Liver (tissue), 9 donors: Measurements from ENCODE around the gene DIDO1. TPM values are rescaled to one million over a fixed set of nuclear protein-coding genes. Genes with fewer than 3 reads are reported as not detected.

Experiments
- DNase-seq: peaks from one replicate; pipeline ENCODE4 v3.0.0-alpha.2; 2017; ENCODE audit warnings: low spot score
- H3K27ac ChIP-seq, 2 donors: one replicate each; pipeline ENCODE4 v1.7.0; 2013; ENCODE audit warnings: inconsistent platforms in 2 of 2, low read length in 2 of 2, control low read depth in 1 of 2, low read depth in 1 of 2, mild to moderate bottlenecking in 1 of 2
- H3K27me3 ChIP-seq, 4 donors: one replicate each; pipeline versions ENCODE4 v1.6.1 to v1.7.0; 2013; ENCODE audit warnings: low read length in 3 of 4, inconsistent platforms in 1 of 4, mild to moderate bottlenecking in 1 of 4, moderate library complexity in 1 of 4; ENCODE audit not compliant: control insufficient read depth in 4 of 4, insufficient read depth in 4 of 4
- H3K36me3 ChIP-seq, 4 donors: one replicate each; pipeline versions ENCODE4 v1.6.1 to v1.7.0; 2013; ENCODE audit warnings: low read length in 3 of 4, mild to moderate bottlenecking in 3 of 4, low read depth in 1 of 4, moderate library complexity in 1 of 4; ENCODE audit not compliant: control insufficient read depth in 4 of 4, insufficient read depth in 3 of 4
- H3K4me1 ChIP-seq, 4 donors: one replicate each; pipeline versions ENCODE4 v1.6.1 to v1.7.0; 2013; ENCODE audit warnings: low read length in 3 of 4, mild to moderate bottlenecking in 3 of 4, moderate library complexity in 1 of 4; ENCODE audit not compliant: control insufficient read depth in 4 of 4, insufficient read depth in 4 of 4
- H3K4me3 ChIP-seq, 3 donors: one replicate each; pipeline versions ENCODE4 v1.6.1 to v1.7.0; 2013; ENCODE audit warnings: low read length in 3 of 3, control low read depth in 1 of 3, low read depth in 1 of 3, mild to moderate bottlenecking in 1 of 3
- H3K9ac ChIP-seq, 2 donors: one replicate each; pipeline ENCODE4 v1.7.0; 2013; ENCODE audit warnings: low read length in 2 of 2, mild to moderate bottlenecking in 2 of 2, moderate library complexity in 2 of 2, control low read depth in 1 of 2, low read depth in 1 of 2
- H3K9me3 ChIP-seq, 4 donors: one replicate each; pipeline versions ENCODE4 v1.6.1 to v1.7.0; 2013; ENCODE audit warnings: low read length in 3 of 4; ENCODE audit not compliant: control insufficient read depth in 4 of 4
- EGR1 ChIP-seq, 2 donors: IDR thresholded peaks; 2 replicates each; pipeline ENCODE4 v1.6.1; 2016 to 2018; ENCODE audit warnings: antibody characterized with exemption in 2 of 2, low read depth in 2 of 2
- FOXA1 ChIP-seq: IDR thresholded peaks from 2 replicates; pipeline ENCODE4 v1.6.1; 2016; ENCODE audit warnings: antibody characterized with exemption
- FOXA2 ChIP-seq: IDR thresholded peaks from 2 replicates; pipeline ENCODE4 v1.6.1; 2016; ENCODE audit warnings: antibody characterized with exemption
- GABPA ChIP-seq, 2 donors: IDR thresholded peaks in 1 of 2; conservative IDR thresholded peaks in 1 of 2; 2 replicates each; pipeline ENCODE4 v1.6.1; 2016; ENCODE audit warnings: antibody characterized with exemption in 2 of 2, mild to moderate bottlenecking in 1 of 2, moderate library complexity in 1 of 2
- HNF4A ChIP-seq, 2 donors: conservative IDR thresholded peaks; 2 replicates each; pipeline ENCODE4 v1.6.1; 2016; ENCODE audit warnings: antibody characterized with exemption in 2 of 2, mild to moderate bottlenecking in 2 of 2
- HNF4G ChIP-seq: IDR thresholded peaks from 2 replicates; pipeline ENCODE4 v1.6.1; 2016; ENCODE audit warnings: antibody characterized with exemption
- JUND ChIP-seq, 2 donors: IDR thresholded peaks; 2 replicates each; pipeline ENCODE4 v1.6.1; 2016; ENCODE audit warnings: antibody characterized with exemption in 2 of 2
- MAX ChIP-seq: IDR thresholded peaks from 2 replicates; pipeline ENCODE4 v1.6.1; 2016; ENCODE audit warnings: antibody characterized with exemption
- NR2F2 ChIP-seq: IDR thresholded peaks from 2 replicates; pipeline ENCODE4 v1.6.1; 2016; ENCODE audit warnings: antibody characterized with exemption
- RAD21 ChIP-seq, 2 donors: IDR thresholded peaks; 2 replicates each; pipeline ENCODE4 v1.6.1; 2016; ENCODE audit warnings: antibody characterized with exemption in 2 of 2, mild to moderate bottlenecking in 2 of 2
- REST ChIP-seq: IDR thresholded peaks from 2 replicates; pipeline ENCODE4 v1.6.1; 2016; ENCODE audit warnings: antibody characterized with exemption, mild to moderate bottlenecking
- RXRA ChIP-seq, 2 donors: IDR thresholded peaks; 2 replicates each; pipeline ENCODE4 v1.6.1; 2017 to 2018; ENCODE audit warnings: antibody characterized with exemption in 2 of 2, mild to moderate bottlenecking in 1 of 2
- SP1 ChIP-seq: IDR thresholded peaks from 2 replicates; pipeline ENCODE4 v1.6.1; 2018; ENCODE audit warnings: antibody characterized with exemption, mild to moderate bottlenecking
- TAF1 ChIP-seq: conservative IDR thresholded peaks from 2 replicates; pipeline ENCODE4 v1.6.1; 2016; ENCODE audit warnings: antibody characterized with exemption, mild to moderate bottlenecking
- YY1 ChIP-seq: IDR thresholded peaks from 2 replicates; pipeline ENCODE4 v1.6.1; 2016; ENCODE audit warnings: antibody characterized with exemption, mild to moderate bottlenecking
- WGBS: extraction: QIAGEN DNeasy Blood & Tissue Kit; methylation state at CpG from one replicate; pipeline ENCODE4 v1.1.7; 2013; 5-methylcytosine and 5-hydroxymethylcytosine counted together
- polyA plus RNA-seq, 2 donors: library from polyadenylated mRNA; stranded (reverse) in 1 of 2; unstranded in 1 of 2; fragments of 200-250 nt in 1 of 2; fragments of >200 nt in 1 of 2; fragmentation: Nextera tagmentation in 1 of 2; extraction: Ambion mirVana in 1 of 2; gene quantifications; one replicate each; pipeline versions ENCODE4 v1.2.1 to v1.2.3, GENCODE V29; 2013 to 2015
- total RNA-seq, 2 donors: library from RNA; depleted of rRNA; stranded (reverse); fragments of >200 nt; gene quantifications; one replicate each; pipeline ENCODE4 v1.2.3, GENCODE V29; 2014
- TF ChIP-seq, protein P1 (sequence below): IDR thresholded peaks from 2 replicates; pipeline ENCODE4 v1.6.1; 2016; ENCODE audit warnings: antibody characterized with exemption
- TF ChIP-seq, protein P2 (sequence below): fragments of 150-350 bp; IDR thresholded peaks from 2 replicates; pipeline ENCODE4 v1.5.1; 2017; ENCODE audit warnings: improper control_type of control experiment, low read depth, low read length; ENCODE audit not compliant: missing input control
- TF ChIP-seq, protein P3 (sequence below): IDR thresholded peaks from 2 replicates; pipeline ENCODE4 v1.6.1; 2016; ENCODE audit warnings: antibody characterized with exemption
- donor health status: healthy.
- donor health status: healthy.
- donor health status: healthy.
- donor health status: healthy.
- donor health status: healthy.

The DIDO1 gene
- total and polyA plus RNA-seq, 4 donors, result 10.1 to 43.1 (median 17.4) TPM

DNA sequence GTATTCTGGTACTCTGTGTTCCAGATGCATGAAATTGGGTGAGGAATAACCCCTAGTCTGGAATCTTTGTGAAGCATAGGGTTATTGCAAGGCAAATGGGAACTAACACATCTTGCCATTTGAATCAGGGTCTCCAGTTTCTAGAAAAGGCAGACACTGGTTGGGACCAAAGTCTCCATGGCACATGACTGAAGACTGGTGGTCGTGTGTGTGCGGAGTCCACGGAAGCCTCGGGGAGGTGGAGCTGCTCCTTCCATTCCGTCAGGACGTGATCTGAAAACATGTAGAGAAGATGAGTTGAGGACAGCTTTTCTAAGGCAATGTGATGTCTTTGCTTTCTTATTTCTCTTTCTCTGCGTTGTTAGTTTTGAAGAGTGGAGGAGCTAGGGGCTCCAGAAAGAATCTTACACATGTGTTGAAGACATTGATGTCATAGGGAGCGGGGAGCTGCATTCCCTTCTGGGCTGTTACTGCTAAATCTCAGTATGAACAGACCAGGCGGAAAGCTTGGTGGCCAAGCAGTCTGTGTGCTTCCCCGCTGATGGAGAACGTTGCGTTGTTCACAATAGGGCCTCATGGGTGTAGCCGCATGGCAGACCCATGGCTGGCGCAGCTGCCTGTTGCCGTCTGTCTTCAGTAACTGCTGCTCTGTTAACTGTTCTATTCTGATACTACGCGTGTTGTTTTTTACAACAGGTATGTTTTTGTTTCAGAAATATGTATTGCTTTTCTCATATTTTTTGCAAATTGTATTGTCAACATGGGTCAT lies 21.4 kb upstream of the DIDO1 start:
- DNase-seq, result no peak
- no peak overlapping the region for H3K9ac ChIP-seq
- no peaks in the 10 kb centered on the region for H3K9me3 ChIP-seq
- TF ChIP-seq REST (no peak), YY1 (no peak), MAX (no peak), HNF4A (conservative IDR thresholded peaks at IDR 0.05) (no peak), FOXA2 (no peak), GABPA (IDR thresholded peaks at IDR 0.05 in 1 of 2, conservative IDR thresholded peaks at IDR 0.05 in 1 of 2) (no peak), RAD21 (IDR thresholded peaks at IDR 0.05) (no peak), EGR1 (IDR thresholded peaks at IDR 0.05; ENCODE audit: low read depth in 2 of 2) (no peak), NR2F2 (no peak), HNF4G (no peak), JUND (IDR thresholded peaks at IDR 0.05) (no peak), RXRA (IDR thresholded peaks at IDR 0.05) (no peak), TAF1 (no peak), SP1 (no peak), FOXA1 (no peak)
- TF ChIP-seq, protein P1, sequence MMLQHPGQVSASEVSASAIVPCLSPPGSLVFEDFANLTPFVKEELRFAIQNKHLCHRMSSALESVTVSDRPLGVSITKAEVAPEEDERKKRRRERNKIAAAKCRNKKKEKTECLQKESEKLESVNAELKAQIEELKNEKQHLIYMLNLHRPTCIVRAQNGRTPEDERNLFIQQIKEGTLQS, result no peak
- TF ChIP-seq, protein P2, sequence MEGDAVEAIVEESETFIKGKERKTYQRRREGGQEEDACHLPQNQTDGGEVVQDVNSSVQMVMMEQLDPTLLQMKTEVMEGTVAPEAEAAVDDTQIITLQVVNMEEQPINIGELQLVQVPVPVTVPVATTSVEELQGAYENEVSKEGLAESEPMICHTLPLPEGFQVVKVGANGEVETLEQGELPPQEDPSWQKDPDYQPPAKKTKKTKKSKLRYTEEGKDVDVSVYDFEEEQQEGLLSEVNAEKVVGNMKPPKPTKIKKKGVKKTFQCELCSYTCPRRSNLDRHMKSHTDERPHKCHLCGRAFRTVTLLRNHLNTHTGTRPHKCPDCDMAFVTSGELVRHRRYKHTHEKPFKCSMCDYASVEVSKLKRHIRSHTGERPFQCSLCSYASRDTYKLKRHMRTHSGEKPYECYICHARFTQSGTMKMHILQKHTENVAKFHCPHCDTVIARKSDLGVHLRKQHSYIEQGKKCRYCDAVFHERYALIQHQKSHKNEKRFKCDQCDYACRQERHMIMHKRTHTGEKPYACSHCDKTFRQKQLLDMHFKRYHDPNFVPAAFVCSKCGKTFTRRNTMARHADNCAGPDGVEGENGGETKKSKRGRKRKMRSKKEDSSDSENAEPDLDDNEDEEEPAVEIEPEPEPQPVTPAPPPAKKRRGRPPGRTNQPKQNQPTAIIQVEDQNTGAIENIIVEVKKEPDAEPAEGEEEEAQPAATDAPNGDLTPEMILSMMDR, result no peak
- TF ChIP-seq, protein P3, sequence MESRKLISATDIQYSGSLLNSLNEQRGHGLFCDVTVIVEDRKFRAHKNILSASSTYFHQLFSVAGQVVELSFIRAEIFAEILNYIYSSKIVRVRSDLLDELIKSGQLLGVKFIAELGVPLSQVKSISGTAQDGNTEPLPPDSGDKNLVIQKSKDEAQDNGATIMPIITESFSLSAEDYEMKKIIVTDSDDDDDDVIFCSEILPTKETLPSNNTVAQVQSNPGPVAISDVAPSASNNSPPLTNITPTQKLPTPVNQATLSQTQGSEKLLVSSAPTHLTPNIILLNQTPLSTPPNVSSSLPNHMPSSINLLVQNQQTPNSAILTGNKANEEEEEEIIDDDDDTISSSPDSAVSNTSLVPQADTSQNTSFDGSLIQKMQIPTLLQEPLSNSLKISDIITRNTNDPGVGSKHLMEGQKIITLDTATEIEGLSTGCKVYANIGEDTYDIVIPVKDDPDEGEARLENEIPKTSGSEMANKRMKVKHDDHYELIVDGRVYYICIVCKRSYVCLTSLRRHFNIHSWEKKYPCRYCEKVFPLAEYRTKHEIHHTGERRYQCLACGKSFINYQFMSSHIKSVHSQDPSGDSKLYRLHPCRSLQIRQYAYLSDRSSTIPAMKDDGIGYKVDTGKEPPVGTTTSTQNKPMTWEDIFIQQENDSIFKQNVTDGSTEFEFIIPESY, result no peak
- peaks cover 8 to 55% (median 27%) of the 10 kb centered on the region in 4 donors for H3K36me3 ChIP-seq
- WGBS, result 97% methylated on average over 17 of the region's 17 CpGs
- H3K27ac ChIP-seq, result no peak overlapping the region
- peaks cover 3 to 19% (median 14%) of the 10 kb centered on the region in 4 donors for H3K4me1 ChIP-seq
- H3K27me3 ChIP-seq, result no peaks in the 10 kb centered on the region
- no peak overlapping the region for H3K4me3 ChIP-seq
